ENCODE results near the gene KLK6. TPM values are rescaled to one million over a fixed set of nuclear protein-coding genes. Genes with fewer than 3 reads are reported as not detected.
A peak's percentile ranks its signal among the peaks of the same experiment; 100 is the strongest.

KLK6 gene
- total and polyA plus RNA-seq, 8 donors = not detected

DNA sequence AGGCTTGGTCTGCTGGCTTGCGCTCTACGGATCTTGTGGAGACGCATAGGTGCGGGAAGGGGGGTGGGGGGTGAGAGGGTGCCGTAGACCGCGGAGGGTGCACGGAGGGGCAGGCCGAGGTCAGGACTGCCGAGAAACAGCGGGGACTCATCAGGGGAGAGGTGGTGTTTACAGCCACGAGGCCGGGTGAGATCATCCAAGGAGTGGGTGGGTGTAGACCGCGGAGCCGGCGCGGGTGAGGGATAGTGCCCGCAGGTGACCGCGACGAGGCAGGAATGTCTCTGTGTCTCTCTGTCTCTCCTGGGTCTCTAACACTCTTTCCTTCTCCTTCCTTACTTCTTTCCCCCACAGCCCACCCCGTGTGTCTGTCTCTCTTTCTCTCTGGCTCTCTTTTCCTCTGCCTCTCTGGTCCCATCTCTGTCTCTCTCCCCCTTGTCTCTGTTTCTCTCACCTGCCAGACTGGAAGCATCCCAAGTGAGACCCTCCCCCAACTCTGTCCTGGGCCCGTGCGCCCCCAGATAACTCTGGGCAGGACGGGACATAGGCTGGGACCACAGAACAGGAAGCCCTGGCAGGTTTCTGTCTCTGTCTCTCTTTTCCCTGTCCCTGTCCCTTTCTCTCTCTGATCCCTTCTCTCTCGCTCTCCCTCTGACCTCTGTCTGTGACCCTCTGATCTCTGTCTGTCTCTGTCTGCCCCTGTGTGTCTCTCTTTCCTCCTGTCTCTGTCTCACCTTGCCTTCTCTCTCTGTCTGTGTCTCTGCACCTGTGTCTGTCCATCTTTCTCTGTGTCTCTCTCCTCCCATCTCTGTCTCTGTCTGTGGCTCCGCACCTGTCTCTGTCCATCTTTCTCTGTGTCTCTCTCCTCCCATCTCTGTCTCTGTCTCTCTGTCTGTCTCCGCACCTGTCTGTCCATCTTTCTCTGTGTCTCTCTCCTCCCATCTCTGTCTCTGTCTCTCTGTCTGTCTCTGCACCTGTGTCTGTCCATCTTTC lies 56.4 kb downstream of the KLK6 start:
- no peak overlapping the region for H3K27ac ChIP-seq
- no peaks in the 10 kb centered on the region for H3K36me3 ChIP-seq
- H3K4me3 ChIP-seq = no peak overlapping the region
- DNase-seq (peak in 1 of 6 donors; percentile 49), FAIRE-seq (no peak), ATAC-seq (peak in 1 of 4 donors; percentile 28)
- no peaks in the 10 kb centered on the region for H3K9me3 ChIP-seq
- 7 to 9% methylated on average over 20 to 29 of the region's 29 CpGs for WGBS, 2 donors
- peaks cover 0 to 29% (median 2%) of the 10 kb centered on the region in 4 donors for H3K27me3 ChIP-seq
- H3K4me1 ChIP-seq = no peaks in the 10 kb centered on the region
- intact Hi-C loops (cut with DNase I) = no loop called here
- no peak for TF ChIP-seq CTCF (IDR thresholded peaks at IDR 0.05)

DNA sequence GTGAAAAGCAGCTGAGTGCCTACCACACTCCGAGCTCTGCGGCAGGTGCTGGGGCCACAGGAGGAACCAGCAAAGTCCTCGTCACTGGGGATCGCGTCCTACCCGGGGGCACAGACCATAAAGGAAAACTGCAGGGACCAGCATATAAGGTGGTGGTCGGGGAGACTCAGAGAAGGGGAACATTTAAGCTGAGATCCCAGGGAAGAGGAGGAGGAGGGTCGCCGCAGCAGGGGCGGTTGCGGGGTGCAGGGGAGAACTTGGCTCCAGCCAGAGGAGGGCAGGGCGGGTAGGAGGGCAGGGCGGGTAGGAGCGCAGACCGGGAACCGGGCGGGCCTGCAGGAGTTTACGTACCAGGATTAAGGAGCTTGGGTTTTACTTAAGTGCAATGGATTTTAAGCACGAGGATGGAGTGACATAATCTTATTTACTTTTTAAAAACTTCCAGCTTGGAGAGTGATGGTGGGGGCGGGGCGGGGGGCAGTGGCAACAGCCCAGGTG lies 57.2 kb downstream of the KLK6 start:
- Histone ChIP-seq H3K27me3 (peaks cover 0 to 30% (median 2%) of the 10 kb centered on the region in 4 donors), H3K4me3 (no peak overlapping the region), H3K4me1 (no peaks in the 10 kb centered on the region), H3K36me3 (no peaks in the 10 kb centered on the region), H3K27ac (no peak overlapping the region), H3K9me3 (no peaks in the 10 kb centered on the region)
- DNase-seq = peak in 1 of 6 donors; percentile 30
- intact Hi-C loops (cut with DNase I) = no loop called here
- no peak for FAIRE-seq
- TF ChIP-seq CTCF (IDR thresholded peaks at IDR 0.05) = no peak
- WGBS, 2 donors = 8 to 9% methylated on average over 20 to 21 of the region's 21 CpGs
- no peak for ATAC-seq

DNA sequence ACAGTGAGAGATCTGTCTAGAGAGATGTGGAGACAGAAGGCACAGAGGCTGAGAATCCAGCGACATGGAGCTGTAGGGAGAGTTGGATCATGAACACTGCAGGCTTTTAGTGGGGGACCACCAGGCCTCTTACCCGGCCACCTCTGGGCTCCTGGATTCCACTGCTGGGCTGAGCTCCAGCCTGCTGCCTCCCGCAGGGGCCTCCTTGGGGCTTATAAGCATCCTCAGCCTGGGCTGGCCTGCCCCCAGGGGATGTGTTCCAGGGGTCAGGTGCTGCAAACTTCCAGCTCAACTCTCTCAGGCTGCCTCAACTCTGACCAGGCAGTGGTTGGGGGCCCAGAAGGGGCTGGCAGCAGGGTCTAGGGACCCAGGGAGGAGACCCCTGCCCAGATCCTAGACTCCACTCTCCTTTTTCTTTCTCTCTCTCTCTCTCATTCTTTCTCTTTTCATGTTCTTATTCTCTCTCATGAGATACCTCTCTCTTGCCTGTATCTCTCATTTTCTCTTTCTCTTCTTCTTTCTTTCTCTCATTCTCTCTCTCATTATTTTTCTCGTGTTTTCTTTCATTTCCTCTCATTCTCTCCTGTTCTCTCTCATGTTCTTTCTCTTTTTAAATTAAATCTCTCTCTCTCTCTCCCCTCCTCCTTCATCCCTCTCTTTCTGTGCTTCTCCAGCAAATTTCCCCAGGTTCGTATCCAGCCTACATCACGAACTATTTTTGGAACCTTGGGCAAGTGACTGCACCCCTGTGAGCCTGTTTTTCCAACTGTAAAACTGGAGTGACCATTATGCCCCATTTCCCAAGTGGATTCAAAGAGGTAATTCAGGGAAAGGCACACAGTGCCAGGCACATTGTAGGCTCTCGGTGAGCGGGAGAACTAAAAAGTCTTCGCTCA lies 57.9 kb downstream of the KLK6 start, which contains the start of gene KLK4:
Gene KLK4 (minus strand): TSS at position 190 of the 896 bp plus-strand sequence. CDS start 657 bp downstream, outside the sequence.
- Histone ChIP-seq H3K27ac (no peak within 1 kb of the TSS), H3K9me3 (no peaks in the 10 kb centered on the region), H3K27me3 (peaks cover 0 to 33% (median 2%) of the 10 kb centered on the region in 4 donors), H3K4me1 (no peaks in the 10 kb centered on the region), H3K36me3 (no peaks in the 10 kb centered on the region), H3K4me3 (no peak within 1 kb of the TSS)
- DNase-seq (peak in 1 of 6 donors; percentile 35), FAIRE-seq (no peak), ATAC-seq (no peak)
- WGBS, 2 donors = 37 to 50% methylated on average over 9 of the region's 9 CpGs
- intact Hi-C loops (cut with DNase I) = no loop called here
- TF ChIP-seq CTCF (IDR thresholded peaks at IDR 0.05) = no peak

DNA sequence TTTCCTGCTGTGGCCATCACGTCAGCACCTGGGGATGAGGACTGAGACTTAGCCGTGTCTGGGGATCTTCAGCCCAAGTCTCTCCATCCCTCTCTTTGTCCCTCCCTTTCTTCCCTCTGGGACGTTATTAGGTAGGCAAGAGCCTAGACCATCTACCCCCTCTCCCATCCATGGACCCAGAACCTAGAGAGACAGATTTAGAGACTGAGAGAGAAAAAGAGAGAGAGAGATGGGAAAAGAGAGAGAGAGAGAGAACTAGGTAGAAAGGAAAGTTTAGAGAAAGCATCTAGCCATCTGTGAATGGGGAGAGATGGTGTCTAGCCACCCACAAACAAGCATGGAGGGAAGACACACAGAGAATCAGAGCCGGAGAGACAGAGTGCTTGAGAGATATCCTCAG lies 58.7 kb downstream of the KLK6 start:
- Histone ChIP-seq H3K9me3 (no peaks in the 10 kb centered on the region), H3K27me3 (peaks cover 0 to 26% (median 2%) of the 10 kb centered on the region in 4 donors), H3K36me3 (no peaks in the 10 kb centered on the region), H3K4me1 (no peaks in the 10 kb centered on the region), H3K4me3 (no peak overlapping the region), H3K27ac (no peak overlapping the region)
- intact Hi-C loops (cut with DNase I) = no loop called here
- ATAC-seq = no peak
- no peak for FAIRE-seq
- TF ChIP-seq CTCF (IDR thresholded peaks at IDR 0.05) = no peak
- DNase-seq = no peak
- WGBS, 2 donors = 41 to 57% methylated on average over 4 of the region's 4 CpGs
